ENCODE results near the gene LCN10. TPM values are rescaled to one million over a fixed set of nuclear protein-coding genes. Genes with fewer than 3 reads are reported as not detected.
"Not testable (repeated sequence)": the region's sequence is repeated elsewhere in the genome, so short reads cannot be mapped to it uniquely, and the experiment has no call there.

LCN10 gene
- total and polyA plus RNA-seq, 5 donors from 2014 or later: 0.30 to 3.9 (median 2.6) TPM

- H3K4me3 ChIP-seq (ENCODE audit: low read depth, low read length); H3K36me3 ChIP-seq (ENCODE audit: control insufficient read depth, insufficient read depth, low read length); H3K27ac ChIP-seq (ENCODE audit: insufficient read depth, low read length, poor library complexity, severe bottlenecking); DNase-seq; H3K9me3 ChIP-seq (ENCODE audit: control insufficient read depth in 2 of 2, low read length in 2 of 2); H3K27ac Mint-ChIP-seq; H3K4me3 Mint-ChIP-seq; ATAC-seq (ENCODE audit: low read depth in 2 of 2); H3K27me3 ChIP-seq (ENCODE audit: control insufficient read depth, insufficient read depth, low read length); H3K9me3 Mint-ChIP-seq; H3K36me3 Mint-ChIP-seq: not testable (repeated sequence)
- peaks cover 21% of the 10 kb centered on the region for H3K27me3 Mint-ChIP-seq
- peaks cover 0 to 15% (median 8%) of the 10 kb centered on the region in 4 donors for H3K4me1 Mint-ChIP-seq
- H3K4me1 ChIP-seq (ENCODE audit: control insufficient read depth, insufficient read depth, low read length, poor library complexity, severe bottlenecking): peaks cover 15% of the 10 kb centered on the region
Measured at GRCh38 chr9:136704741-136705140, 38.0 kb downstream of the LCN10 start.

- peaks cover 15% of the 10 kb centered on the region for H3K4me1 ChIP-seq (ENCODE audit: control insufficient read depth, insufficient read depth, low read length, poor library complexity, severe bottlenecking)
- Mint-ChIP-seq H3K36me3 (no peaks in the 10 kb centered on the region), H3K9me3 (peaks cover 0 to 2% (median 0%) of the 10 kb centered on the region in 7 donors), H3K27ac (no peak overlapping the region), H3K4me1 (peaks cover 0 to 17% (median 8%) of the 10 kb centered on the region in 4 donors), H3K4me3 (no peak overlapping the region), H3K27me3 (peaks cover 16% of the 10 kb centered on the region)
- H3K4me3 ChIP-seq (ENCODE audit: low read depth, low read length): no peak overlapping the region
- H3K36me3 ChIP-seq (ENCODE audit: control insufficient read depth, insufficient read depth, low read length): no peaks in the 10 kb centered on the region
- DNase-seq: no peak
- ATAC-seq (ENCODE audit: low read depth in 2 of 2): no peak
- H3K9me3 ChIP-seq (ENCODE audit: control insufficient read depth in 2 of 2, low read length in 2 of 2): no peaks in the 10 kb centered on the region
- no peaks in the 10 kb centered on the region for H3K27me3 ChIP-seq (ENCODE audit: control insufficient read depth, insufficient read depth, low read length)
- no peak overlapping the region for H3K27ac ChIP-seq (ENCODE audit: insufficient read depth, low read length, poor library complexity, severe bottlenecking)
Measured at GRCh38 chr9:136703276-136703860, 39.4 kb downstream of the LCN10 start.

GRCh38 chr9:136701668-136702053, 41.1 kb downstream of the LCN10 start:
- ATAC-seq (ENCODE audit: low read depth in 2 of 2) (no peak), DNase-seq (no peak)
- H3K27me3 Mint-ChIP-seq: peaks cover 16% of the 10 kb centered on the region
- Histone ChIP-seq H3K36me3 (ENCODE audit: control insufficient read depth, insufficient read depth, low read length) (no peaks in the 10 kb centered on the region), H3K27me3 (ENCODE audit: control insufficient read depth, insufficient read depth, low read length) (no peaks in the 10 kb centered on the region), H3K9me3 (ENCODE audit: control insufficient read depth in 2 of 2, low read length in 2 of 2) (no peaks in the 10 kb centered on the region), H3K4me1 (ENCODE audit: control insufficient read depth, insufficient read depth, low read length, poor library complexity, severe bottlenecking) (peaks cover 15% of the 10 kb centered on the region), H3K27ac (ENCODE audit: insufficient read depth, low read length, poor library complexity, severe bottlenecking) (no peak overlapping the region), H3K4me3 (ENCODE audit: low read depth, low read length) (no peak overlapping the region)
- no peaks in the 10 kb centered on the region for H3K36me3 Mint-ChIP-seq
- H3K4me3 Mint-ChIP-seq: peak overlapping the region in 3 of 4 donors; percentile 76 to 79 (median 79)
- H3K9me3 Mint-ChIP-seq: peaks cover 0 to 2% (median 0%) of the 10 kb centered on the region in 7 donors
- peaks cover 0 to 19% (median 9%) of the 10 kb centered on the region in 4 donors for H3K4me1 Mint-ChIP-seq
- H3K27ac Mint-ChIP-seq: peak overlapping the region in 2 of 3 donors; percentile 71 to 82

- no peak overlapping the region for H3K27ac ChIP-seq (ENCODE audit: insufficient read depth, low read length, poor library complexity, severe bottlenecking)
- ATAC-seq (ENCODE audit: low read depth in 2 of 2): peak; percentile 76 to 77
- peaks cover 15% of the 10 kb centered on the region for H3K4me1 ChIP-seq (ENCODE audit: control insufficient read depth, insufficient read depth, low read length, poor library complexity, severe bottlenecking)
Measured at GRCh38 chr9:136700959-136701667, 41.6 kb downstream of the LCN10 start.

GRCh38 chr9:136700304-136700703, 42.4 kb downstream of the LCN10 start:
- Mint-ChIP-seq H3K36me3 (no peaks in the 10 kb centered on the region), H3K27me3 (peaks cover 7% of the 10 kb centered on the region), H3K4me3 (peak overlapping the region in 2 of 4 donors; percentile 40 to 76), H3K27ac (no peak overlapping the region), H3K9me3 (peaks cover 0 to 2% (median 0%) of the 10 kb centered on the region in 7 donors), H3K4me1 (peaks cover 0 to 19% (median 7%) of the 10 kb centered on the region in 4 donors)
- no peak for ATAC-seq (ENCODE audit: low read depth in 2 of 2)
- Histone ChIP-seq H3K9me3 (ENCODE audit: control insufficient read depth in 2 of 2, low read length in 2 of 2) (no peaks in the 10 kb centered on the region), H3K27me3 (ENCODE audit: control insufficient read depth, insufficient read depth, low read length) (no peaks in the 10 kb centered on the region), H3K36me3 (ENCODE audit: control insufficient read depth, insufficient read depth, low read length) (no peaks in the 10 kb centered on the region), H3K27ac (ENCODE audit: insufficient read depth, low read length, poor library complexity, severe bottlenecking) (no peak overlapping the region), H3K4me1 (ENCODE audit: control insufficient read depth, insufficient read depth, low read length, poor library complexity, severe bottlenecking) (peaks cover 15% of the 10 kb centered on the region), H3K4me3 (ENCODE audit: low read depth, low read length) (no peak overlapping the region)
- DNase-seq: no peak

More at GRCh38 chr9:136700959-136701667, 41.6 kb downstream of the LCN10 start:
- H3K36me3 Mint-ChIP-seq: no peaks in the 10 kb centered on the region
- Histone ChIP-seq H3K4me3 (ENCODE audit: low read depth, low read length) (peak overlapping the region; percentile 47), H3K27me3 (ENCODE audit: control insufficient read depth, insufficient read depth, low read length) (no peaks in the 10 kb centered on the region), H3K9me3 (ENCODE audit: control insufficient read depth in 2 of 2, low read length in 2 of 2) (no peaks in the 10 kb centered on the region), H3K36me3 (ENCODE audit: control insufficient read depth, insufficient read depth, low read length) (no peaks in the 10 kb centered on the region)
- H3K4me3 Mint-ChIP-seq: peak overlapping the region in 3 of 4 donors; percentile 76 to 79 (median 79)
- DNase-seq: peak in 2 of 3 donors; percentile 48 to 58
- peaks cover 0 to 19% (median 9%) of the 10 kb centered on the region in 4 donors for H3K4me1 Mint-ChIP-seq
- H3K9me3 Mint-ChIP-seq: peaks cover 0 to 2% (median 0%) of the 10 kb centered on the region in 7 donors
- H3K27ac Mint-ChIP-seq: peak overlapping the region; percentile 71 to 94 (median 82)
- H3K27me3 Mint-ChIP-seq: peaks cover 14% of the 10 kb centered on the region

- H3K4me3 Mint-ChIP-seq: no peak overlapping the region
- H3K9me3 Mint-ChIP-seq: peaks cover 0 to 2% (median 0%) of the 10 kb centered on the region in 7 donors
- no peak for DNase-seq
- no peaks in the 10 kb centered on the region for H3K27me3 ChIP-seq (ENCODE audit: control insufficient read depth, insufficient read depth, low read length)
- H3K4me1 Mint-ChIP-seq: peaks cover 0 to 19% (median 7%) of the 10 kb centered on the region in 4 donors
- no peak for ATAC-seq (ENCODE audit: low read depth in 2 of 2)
- no peak overlapping the region for H3K27ac Mint-ChIP-seq
- no peaks in the 10 kb centered on the region for H3K36me3 Mint-ChIP-seq
- no peaks in the 10 kb centered on the region for H3K36me3 ChIP-seq (ENCODE audit: control insufficient read depth, insufficient read depth, low read length)
- H3K27ac ChIP-seq (ENCODE audit: insufficient read depth, low read length, poor library complexity, severe bottlenecking): no peak overlapping the region
- no peak overlapping the region for H3K4me3 ChIP-seq (ENCODE audit: low read depth, low read length)
- H3K27me3 Mint-ChIP-seq: peaks cover 12% of the 10 kb centered on the region
- H3K9me3 ChIP-seq (ENCODE audit: control insufficient read depth in 2 of 2, low read length in 2 of 2): no peaks in the 10 kb centered on the region
- H3K4me1 ChIP-seq (ENCODE audit: control insufficient read depth, insufficient read depth, low read length, poor library complexity, severe bottlenecking): peaks cover 15% of the 10 kb centered on the region
Measured at GRCh38 chr9:136698635-136699246, 44.0 kb downstream of the LCN10 start.

- H3K4me1 Mint-ChIP-seq: peaks cover 0 to 19% (median 7%) of the 10 kb centered on the region in 4 donors
- DNase-seq (no peak), ATAC-seq (ENCODE audit: low read depth in 2 of 2) (no peak)
- H3K4me3 ChIP-seq (ENCODE audit: low read depth, low read length): no peak overlapping the region
- no peaks in the 10 kb centered on the region for H3K9me3 ChIP-seq (ENCODE audit: control insufficient read depth in 2 of 2, low read length in 2 of 2)
- H3K27me3 ChIP-seq (ENCODE audit: control insufficient read depth, insufficient read depth, low read length): no peaks in the 10 kb centered on the region
- peak overlapping the region in 1 of 4 donors; percentile 52 for H3K4me3 Mint-ChIP-seq
- H3K36me3 ChIP-seq (ENCODE audit: control insufficient read depth, insufficient read depth, low read length): no peaks in the 10 kb centered on the region
- peaks cover 15% of the 10 kb centered on the region for H3K4me1 ChIP-seq (ENCODE audit: control insufficient read depth, insufficient read depth, low read length, poor library complexity, severe bottlenecking)
- H3K9me3 Mint-ChIP-seq: peaks cover 0 to 2% (median 0%) of the 10 kb centered on the region in 7 donors
- H3K27me3 Mint-ChIP-seq: peaks cover 12% of the 10 kb centered on the region
- no peaks in the 10 kb centered on the region for H3K36me3 Mint-ChIP-seq
- no peak overlapping the region for H3K27ac ChIP-seq (ENCODE audit: insufficient read depth, low read length, poor library complexity, severe bottlenecking)
- no peak overlapping the region for H3K27ac Mint-ChIP-seq
Measured at GRCh38 chr9:136697821-136698526, 44.8 kb downstream of the LCN10 start.
